Vein endothelial cell (primary cell): ENCODE measurements around the gene MYOZ2. TPM values are rescaled to one million over a fixed set of nuclear protein-coding genes. Genes with fewer than 3 reads are reported as not detected.

Experiments
- total RNA-seq: library from RNA; depleted of rRNA; stranded (reverse); fragments of >200 nt; gene quantifications from 2 replicates; pipeline ENCODE4 v1.2.3, GENCODE V29; 2012

MYOZ2 gene
- total RNA-seq = not detected in 2 replicates

GRCh38 chr4:119135721-119136121 is at the start of gene MYOZ2:
MYOZ2 (plus strand) TSS chr4:119135832; CDS start chr4:119136526, 694 bp downstream.

GRCh38 chr4:119212234-119212963 is 76.8 kb downstream of the MYOZ2 start, which contains the start of gene USP53:
USP53 (plus strand) TSS chr4:119212713; CDS start chr4:119239760, 27,047 bp downstream.

Other genes with a start within 250 kb of the MYOZ2 start
- gene SYNPO2, start 247.0 kb upstream of the MYOZ2 start, total RNA-seq = 0.19 and 0.65 TPM in 2 replicates
- gene USP53, start 76.9 kb downstream of the MYOZ2 start, total RNA-seq = 22.9 and 27.0 TPM in 2 replicates
- not detected in 2 replicates for gene FABP2, start 186.3 kb downstream of the MYOZ2 start, total RNA-seq